H1 (cell line): ENCODE results near the gene ADA. TPM values are rescaled to one million over a fixed set of nuclear protein-coding genes. Genes with fewer than 3 reads are reported as not detected.

Source experiments
- CTCF ChIA-PET: fragments of 300-600 bp; sonication (Branson Sonifier 250); formaldehyde crosslinking; loops from one replicate; lab custom pipeline; 2021; ENCODE audit not compliant: partially characterized antibody; lab: Charles Lee
- POLR2A ChIA-PET: fragments of 300-600 bp; sonication (Branson Sonifier 250); formaldehyde crosslinking; loops from one replicate; lab custom pipeline; 2021; ENCODE audit warnings: inconsistent platforms; ENCODE audit not compliant: partially characterized antibody; lab: Charles Lee
- DNase-seq, 2 experiments: peaks; one replicate each; pipeline versions ENCODE4 v3.0.0 to v3.0.0-alpha.2; 2010 to 2022; ENCODE audit warnings: low spot score in 2 of 2, low read depth in 1 of 2, mixed read lengths in 1 of 2
- FAIRE-seq: peaks from 2 replicates; lab custom pipeline; 2011; peaks lifted over from hg19 to GRCh38; lab: Jason Lieb, UNC
- H2AFZ ChIP-seq: 2 replicates; pipeline ENCODE4 v1.8.1; 2012; ENCODE audit warnings: low read length, inconsistent platforms
- H2AK5ac ChIP-seq: 2 replicates; pipeline ENCODE4 v1.6.1; 2013; ENCODE audit warnings: low read depth, low read length
- H2BK120ac ChIP-seq: replicated peaks from 2 replicates; pipeline ENCODE3; 2013; ENCODE audit warnings: low read depth, low read length, inconsistent platforms
- H2BK12ac ChIP-seq: 2 replicates; pipeline ENCODE4 v1.6.1; 2013; ENCODE audit warnings: low read depth, low read length
- H2BK15ac ChIP-seq: 2 replicates; pipeline ENCODE4 v1.6.1; 2013; ENCODE audit warnings: low read length
- H2BK20ac ChIP-seq: 2 replicates; pipeline ENCODE4 v1.6.1; 2013; ENCODE audit warnings: low read length
- H2BK5ac ChIP-seq: 2 replicates; pipeline ENCODE4 v1.6.1; 2013; ENCODE audit warnings: low read depth, low read length
- H3K14ac ChIP-seq: 2 replicates; pipeline ENCODE4 v1.6.1; 2013; ENCODE audit warnings: inconsistent platforms; ENCODE audit not compliant: insufficient read length
- H3K18ac ChIP-seq: 2 replicates; pipeline ENCODE4 v1.6.1; 2013; ENCODE audit warnings: low read length; ENCODE audit errors: extremely low read depth
- H3K23ac ChIP-seq: 2 replicates; pipeline ENCODE4 v1.6.1; 2013; ENCODE audit warnings: inconsistent platforms; ENCODE audit not compliant: insufficient read length
- H3K23me2 ChIP-seq: 2 replicates; pipeline ENCODE4 v1.6.1; 2013; ENCODE audit warnings: low read depth, low read length
- H3K27ac ChIP-seq: 2 replicates; pipeline ENCODE4 v1.6.1; 2011; ENCODE audit warnings: low read depth, low read length, inconsistent platforms
- H3K27me3 ChIP-seq, 4 experiments: replicated peaks in 1 of 4; 1 replicate in 1 of 4; 2 replicates in 3 of 4; pipeline versions ENCODE4 v1.6.1 to v1.8.1; 2011 to 2013; ENCODE audit warnings: low read length in 3 of 4, mild to moderate bottlenecking in 3 of 4, inconsistent platforms in 2 of 4, mixed read lengths in 2 of 4, moderate library complexity in 1 of 4; ENCODE audit not compliant: control insufficient read depth in 3 of 4, insufficient read depth in 3 of 4; ENCODE audit errors: extremely low read depth in 1 of 4
- H3K36me3 ChIP-seq, 4 experiments: 2 replicates each; pipeline versions ENCODE4 v1.6.1 to v1.8.1; 2011 to 2013; ENCODE audit warnings: mild to moderate bottlenecking in 4 of 4, low read length in 3 of 4, moderate library complexity in 2 of 4, control low read depth in 1 of 4, inconsistent platforms in 1 of 4; ENCODE audit not compliant: insufficient read depth in 4 of 4, control insufficient read depth in 2 of 4
- H3K4ac ChIP-seq: replicated peaks from 2 replicates; pipeline ENCODE3; 2013; ENCODE audit warnings: low read length, low read depth, mixed read lengths, inconsistent platforms; ENCODE audit not compliant: insufficient read length
- H3K4me1 ChIP-seq, 4 experiments: replicated peaks in 1 of 4; 1 replicate in 1 of 4; 2 replicates in 3 of 4; pipeline versions ENCODE4 v1.6.1 to v1.8.1; 2011 to 2013; ENCODE audit warnings: low read length in 3 of 4, inconsistent platforms in 2 of 4, mixed read lengths in 1 of 4; ENCODE audit not compliant: insufficient read depth in 4 of 4, control insufficient read depth in 3 of 4
- H3K4me2 ChIP-seq, 2 experiments: 2 replicates each; pipeline versions ENCODE4 v1.6.1 to v1.8.1; 2011 to 2013; ENCODE audit warnings: low read depth in 2 of 2, low read length in 2 of 2, control low read depth in 1 of 2, inconsistent platforms in 1 of 2, mild to moderate bottlenecking in 1 of 2; ENCODE audit not compliant: insufficient read depth in 1 of 2
- H3K4me3 ChIP-seq, 4 experiments: fragments of 200-600, 300-600 bp in 1 of 4; sonication (generic), shearing (Covaris generic), sonication (Bioruptor Twin) in 1 of 4; 2 replicates each; pipeline versions ENCODE4 v1.5.1 to v1.8.1; 2011 to 2016; ENCODE audit warnings: low read length in 4 of 4, low read depth in 3 of 4, control low read depth in 2 of 4, inconsistent platforms in 2 of 4, mild to moderate bottlenecking in 2 of 4, mixed read lengths in 1 of 4, moderate library complexity in 1 of 4; ENCODE audit not compliant: insufficient read depth in 2 of 4; ENCODE audit errors: extremely low read depth in 1 of 4
- H3K56ac ChIP-seq: replicated peaks from 2 replicates; pipeline ENCODE3; 2013; ENCODE audit warnings: low read depth, mild to moderate bottlenecking, mixed read lengths, low read length, inconsistent platforms; ENCODE audit not compliant: insufficient read length
- H3K79me1 ChIP-seq: 2 replicates; pipeline ENCODE4 v1.6.1; 2013; ENCODE audit warnings: low read depth, low read length, control low read depth
- H3K79me2 ChIP-seq, 2 experiments: 2 replicates each; pipeline versions ENCODE4 v1.6.1 to v1.8.1; 2012 to 2013; ENCODE audit warnings: low read length in 2 of 2, mild to moderate bottlenecking in 2 of 2, inconsistent platforms in 1 of 2; ENCODE audit not compliant: insufficient read depth in 2 of 2, control insufficient read depth in 1 of 2
- H3K9ac ChIP-seq, 4 experiments: replicated peaks in 1 of 4; 1 replicate in 1 of 4; 2 replicates in 3 of 4; pipeline versions ENCODE4 v1.6.1 to v1.8.1; 2011 to 2013; ENCODE audit warnings: low read depth in 3 of 4, low read length in 3 of 4, control low read depth in 2 of 4, mild to moderate bottlenecking in 2 of 4, moderate library complexity in 2 of 4, inconsistent platforms in 1 of 4; ENCODE audit errors: extremely low read depth in 1 of 4
- H3K9me3 ChIP-seq, 2 experiments: 2 replicates each; pipeline versions ENCODE4 v1.6.1 to v1.8.1; 2012 to 2013; ENCODE audit warnings: mild to moderate bottlenecking in 2 of 2, moderate library complexity in 2 of 2, control low read depth in 1 of 2, inconsistent platforms in 1 of 2, low read depth in 1 of 2, low read length in 1 of 2, mixed read lengths in 1 of 2; ENCODE audit not compliant: insufficient read depth in 2 of 2
- H4K20me1 ChIP-seq, 2 experiments: replicated peaks in 1 of 2; 2 replicates each; pipeline versions ENCODE3 to v1.8.1; 2011 to 2013; ENCODE audit warnings: inconsistent platforms in 2 of 2, low read length in 2 of 2, mild to moderate bottlenecking in 1 of 2; ENCODE audit not compliant: insufficient read depth in 2 of 2, control insufficient read depth in 1 of 2
- H4K5ac ChIP-seq: 2 replicates; pipeline ENCODE4 v1.6.1; 2013; ENCODE audit warnings: low read length, low read depth, mixed read lengths, inconsistent platforms; ENCODE audit not compliant: insufficient read length
- H4K8ac ChIP-seq: 2 replicates; pipeline ENCODE4 v1.8.0; 2013; ENCODE audit warnings: mild to moderate bottlenecking, moderate library complexity, low read length, inconsistent platforms; ENCODE audit not compliant: insufficient read depth; ENCODE audit errors: extremely low read depth
- H4K91ac ChIP-seq: replicated peaks from 2 replicates; pipeline ENCODE3; 2013; ENCODE audit warnings: low read length, mixed read lengths, inconsistent platforms; ENCODE audit not compliant: insufficient read length
- ATF3 ChIP-seq: IDR thresholded peaks from 2 replicates; pipeline ENCODE4 v1.6.1; 2011; ENCODE audit warnings: low read depth, mild to moderate bottlenecking, low read length; ENCODE audit not compliant: insufficient read depth
- CBX8 ChIP-seq: fragments of 300-800, 300-1000 bp; sonication (generic); IDR thresholded peaks from 2 replicates; pipeline ENCODE4 v1.7.1; 2016; ENCODE audit warnings: low read depth, low read length, borderline replicate concordance
- EGR1 ChIP-seq: IDR thresholded peaks from 2 replicates; pipeline ENCODE4 v1.6.1; 2011; ENCODE audit warnings: low read depth, low read length, borderline replicate concordance
- EP300 ChIP-seq, 2 experiments: IDR thresholded peaks; 1 replicate in 1 of 2; 2 replicates in 1 of 2; pipeline ENCODE4 v1.6.1; 2011 to 2012; ENCODE audit warnings: low read depth in 2 of 2, low read length in 2 of 2, mild to moderate bottlenecking in 2 of 2, borderline replicate concordance in 1 of 2, inconsistent platforms in 1 of 2, moderate library complexity in 1 of 2
- FOSL1 ChIP-seq: IDR thresholded peaks from 2 replicates; pipeline ENCODE4 v1.6.1; 2011; ENCODE audit warnings: mild to moderate bottlenecking, low read depth, low read length, moderate library complexity; ENCODE audit not compliant: insufficient read depth
- KDM1A ChIP-seq: fragments of 200-600, 300-600 bp; sonication (generic); IDR thresholded peaks from 2 replicates; pipeline ENCODE4 v1.7.1; 2016; ENCODE audit warnings: mild to moderate bottlenecking, low read length, borderline replicate concordance
- POLR2A ChIP-seq, 2 experiments: IDR thresholded peaks; 1 replicate in 1 of 2; 2 replicates in 1 of 2; pipeline ENCODE4 v1.6.1; 2011; ENCODE audit warnings: low read depth in 2 of 2, low read length in 2 of 2, mild to moderate bottlenecking in 2 of 2; ENCODE audit errors: control extremely low read depth in 1 of 2
- TAF1 ChIP-seq: IDR thresholded peaks from 2 replicates; pipeline ENCODE4 v1.6.1; 2011; ENCODE audit warnings: mild to moderate bottlenecking, low read depth, low read length
- TEAD4 ChIP-seq: IDR thresholded peaks from 2 replicates; pipeline ENCODE4 v1.6.1; 2012; ENCODE audit warnings: low read depth, low read length, inconsistent platforms, mixed read lengths
- WGBS, 2 experiments: shearing (Covaris generic) in 1 of 2; methylation state at CpG; one replicate each; pipeline versions ENCODE4 v1.1.6 to v1.1.7; 2013 to 2015; ENCODE audit warnings: low lambda C conversion rate in 2 of 2, mixed read lengths in 2 of 2, inconsistent platforms in 1 of 2, low coverage in 1 of 2, missing lambda C conversion rate in 1 of 2; ENCODE audit not compliant: insufficient replicate concordance in 2 of 2, insufficient coverage in 1 of 2, insufficient read length in 1 of 2; ENCODE audit errors: extremely low coverage in 1 of 2, missing lambda C conversion rate in 1 of 2; 5-methylcytosine and 5-hydroxymethylcytosine counted together
- polyA plus RNA-seq, 7 experiments: library from polyadenylated mRNA; depleted of rRNA in 3 of 7; stranded (reverse) in 5 of 7; unstranded in 2 of 7; fragments of >200 nt in 5 of 7; fragments of 200-250 nt in 2 of 7; gene quantifications; 1 replicate in 5 of 7; 2 replicates in 1 of 7; 4 replicates in 1 of 7; pipeline versions ENCODE4 v1.2.1 to v1.2.3, GENCODE V29; 2011 to 2013; ENCODE audit warnings: missing spikeins in 2 of 7, mixed read lengths in 2 of 7
- total RNA-seq: library from RNA; stranded (reverse); fragmentation: NEBNext Ultra II Directional; extraction: Animal tissue kit (Norgen Biotek cat#: 25700); gene quantifications from 2 replicates; pipeline ENCODE4 v1.2.1, GENCODE V29; 2021

The ADA gene
- total and polyA plus RNA-seq, 2 of the 8 experiments (the other 6 are each of a cell fraction or from before 2014, with no cell fraction given), result 19.9 to 32.8 TPM

GRCh38 chr20:44666066-44666465, 14.6 kb upstream of the ADA start:
- Histone ChIP-seq H3K9me3 (no peaks in the 10 kb centered on the region), H2BK12ac (no peak overlapping the region), H3K14ac (no peak overlapping the region), H2BK20ac (no peak overlapping the region), H3K27me3 (no peaks in the 10 kb centered on the region; a peak in 1 of 7 replicates), H2BK15ac (no peak overlapping the region), H3K4me1 (0 out of 7 replicates have a peak, but pooled peaks cover 0 to 3% (median 0%) of the 10 kb centered on the region in 4 experiments), H3K9ac (no peak overlapping the region), H3K79me1 (no peaks in the 10 kb centered on the region), H2BK5ac (no peak overlapping the region), H3K79me2 (no peaks in the 10 kb centered on the region), H3K23ac (no peak overlapping the region), H2BK120ac (no peak overlapping the region), H3K36me3 (no peaks in the 10 kb centered on the region), H4K5ac (no peak overlapping the region), H4K20me1 (no peaks in the 10 kb centered on the region), H4K91ac (no peak overlapping the region), H3K23me2 (no peaks in the 10 kb centered on the region), H4K8ac (no peak overlapping the region), H2AK5ac (no peak overlapping the region), H3K18ac (no peak overlapping the region), H2AFZ (no peak overlapping the region), H3K4me2 (no peak overlapping the region), H3K27ac (no peak overlapping the region), H3K56ac (no peak overlapping the region), H3K4me3 (no peak overlapping the region), H3K4ac (no peak overlapping the region)
- 90% methylated on average over 3 of the region's 3 CpGs; no CpG with 5 or more reads in 1 of the 2 experiments for WGBS, 2 experiments
- FAIRE-seq, result no peak
- ChIA-PET POLR2A (no interaction called here), CTCF (interaction anchor here (0.6 to 1.4 kb wide), 3 partner anchors 12 to 51 kb away, joined by 3 to 7 read pairs (median 5); no protein-coding TSS in a partner anchor)
- TF ChIP-seq TEAD4 (no peak), EP300 (IDR thresholded peaks at IDR 0.05; ENCODE audit: borderline replicate concordance in 1 of 2, low read depth in 2 of 2, low read length in 2 of 2) (no peak), EGR1 (no peak), KDM1A (no peak), TAF1 (no peak), CBX8 (no peak), FOSL1 (no peak), POLR2A (IDR thresholded peaks at IDR 0.05; ENCODE audit: control extremely low read depth in 1 of 2, low read depth in 2 of 2, low read length in 2 of 2) (no peak), ATF3 (no peak)
- no peak for DNase-seq
